HCT116 (cell line): ENCODE results near the gene RRAD. TPM values are rescaled to one million over a fixed set of nuclear protein-coding genes. Genes with fewer than 3 reads are reported as not detected.

ENCODE experiments used
- ATAC-seq: fragments of 200-7000 bp; cut with Tn5 transposase; 2 replicates; pipeline ENCODE4 v1.9.1; 2020; ENCODE audit warnings: mild to moderate bottlenecking, moderate library complexity
- BruUV-seq: library from RNA; stranded (reverse); fragments of 400-500 nt; replicated peaks from 2 replicates; lab custom pipeline; 2021; lab: Mats Ljungman, UMichigan
- CTCF ChIA-PET: fragments of 300-600 bp; sonication (Branson Sonifier 250); formaldehyde crosslinking; loops from one replicate; lab custom pipeline; 2021; ENCODE audit warnings: antibody characterized with exemption; lab: Charles Lee
- POLR2A ChIA-PET: fragments of 300-600, 350-600 bp; sonication (Branson Sonifier 250); formaldehyde crosslinking; loops from one replicate; lab custom pipeline; 2021; ENCODE audit warnings: antibody characterized with exemption; lab: Charles Lee
- RAD21 ChIA-PET, 2 experiments: fragments of 300-600 bp; sonication (Branson Sonifier 250); formaldehyde crosslinking; loops; one replicate each; lab custom pipeline; 2023; ENCODE audit warnings: low total read pairs in 2 of 2; ENCODE audit not compliant: uncharacterized antibody in 2 of 2, unreplicated experiment in 2 of 2, low non-redundant PET in 1 of 2; lab: Charles Lee
- DNase-seq: peaks from one replicate; pipeline ENCODE4 v3.0.0-alpha.2; 2010; ENCODE audit warnings: low read depth, low spot score
- H2AFZ ChIP-seq: fragments of 200-600 bp; shearing (Covaris generic), sonication (generic); 2 replicates; pipeline ENCODE4 v1.6.1; 2017; ENCODE audit warnings: low read depth, mixed run types, mixed read lengths, antibody characterized with exemption, low read length; ENCODE audit not compliant: poor library complexity, severe bottlenecking
- H3K27ac ChIP-seq: 2 replicates; pipeline ENCODE4 v1.5.1; 2012; ENCODE audit warnings: low read depth, low read length
- H3K27me3 ChIP-seq: fragments of 200-600 bp; sonication (generic); 2 replicates; pipeline ENCODE4 v1.6.1; 2016; ENCODE audit warnings: mixed run types, low read length, mixed read lengths; ENCODE audit not compliant: insufficient read depth
- H3K36me3 ChIP-seq, 2 experiments: fragments of 200-500 bp in 1 of 2; fragments of 200-600 bp in 1 of 2; sonication (Bioruptor generic) in 1 of 2; sonication (generic) in 1 of 2; 2 replicates each; pipeline versions ENCODE4 v1.5.1 to v1.6.1; 2014 to 2016; ENCODE audit warnings: low read length in 2 of 2, inconsistent platforms in 1 of 2, mixed read lengths in 1 of 2, mixed run types in 1 of 2; ENCODE audit not compliant: insufficient read depth in 2 of 2, control insufficient read depth in 1 of 2
- H3K4me1 ChIP-seq, 2 experiments: fragments of 200-600 bp in 1 of 2; sonication (generic) in 1 of 2; 2 replicates each; pipeline versions ENCODE4 v1.5.1 to v1.6.1; 2012 to 2017; ENCODE audit warnings: low read length in 2 of 2, inconsistent platforms in 1 of 2, mild to moderate bottlenecking in 1 of 2, mixed read lengths in 1 of 2, mixed run types in 1 of 2, moderate library complexity in 1 of 2; ENCODE audit not compliant: insufficient read depth in 2 of 2, control insufficient read depth in 1 of 2
- H3K4me2 ChIP-seq: fragments of 200-600 bp; sonication (generic); 2 replicates; pipeline ENCODE4 v1.6.1; 2017; ENCODE audit warnings: mixed run types, low read length, mixed read lengths
- H3K4me3 ChIP-seq, 2 experiments: fragments of 200-600 bp in 1 of 2; sonication (generic) in 1 of 2; replicated peaks in 1 of 2; 2 replicates each; pipeline ENCODE4 v1.5.1; 2011 to 2016; ENCODE audit warnings: low read length in 2 of 2, control low read depth in 1 of 2, low read depth in 1 of 2, mild to moderate bottlenecking in 1 of 2, mixed read lengths in 1 of 2, mixed run types in 1 of 2
- H3K79me2 ChIP-seq: fragments of 200-600 bp; sonication (generic); 2 replicates; pipeline ENCODE4 v1.6.1; 2017; ENCODE audit warnings: mild to moderate bottlenecking, mixed run types, low read length, moderate library complexity, mixed read lengths; ENCODE audit not compliant: insufficient read depth
- H3K9ac ChIP-seq: fragments of 200-600 bp; sonication (generic); 2 replicates; pipeline ENCODE4 v1.6.1; 2016; ENCODE audit warnings: low read length, mixed read lengths
- H3K9me2 ChIP-seq: fragments of 200-600 bp; sonication (generic), shearing (Covaris generic); 2 replicates; pipeline ENCODE4 v1.6.1; 2017; ENCODE audit warnings: mixed run types, mild to moderate bottlenecking, moderate library complexity; ENCODE audit not compliant: insufficient read depth
- H3K9me3 ChIP-seq, 2 experiments: fragments of 200-500 bp in 1 of 2; fragments of 200-600 bp in 1 of 2; sonication (Bioruptor generic) in 1 of 2; sonication (generic) in 1 of 2; 2 replicates each; pipeline ENCODE4 v1.6.1; 2014 to 2017; ENCODE audit warnings: low read length in 2 of 2, mixed read lengths in 2 of 2, inconsistent platforms in 1 of 2, low read depth in 1 of 2, mild to moderate bottlenecking in 1 of 2, mixed run types in 1 of 2, moderate library complexity in 1 of 2; ENCODE audit not compliant: control insufficient read depth in 1 of 2, insufficient read depth in 1 of 2
- H4K20me1 ChIP-seq: fragments of 200-600 bp; sonication (generic), shearing (Covaris generic); 2 replicates; pipeline ENCODE4 v1.6.1; 2017; ENCODE audit warnings: mixed run types, mild to moderate bottlenecking, moderate library complexity; ENCODE audit not compliant: insufficient read depth
- CEBPB ChIP-seq: IDR thresholded peaks from 2 replicates; pipeline ENCODE4 v1.6.1; 2012; ENCODE audit warnings: low read depth
- EZH2phosphoT487 ChIP-seq: fragments of 200-600 bp; IDR thresholded peaks from 2 replicates; pipeline ENCODE4 v1.6.1; 2018; ENCODE audit warnings: antibody characterized with exemption, borderline replicate concordance
- FOSL1 ChIP-seq: IDR thresholded peaks from 2 replicates; pipeline ENCODE4 v1.6.1; 2012; ENCODE audit warnings: low read depth
- POLR2A ChIP-seq: IDR thresholded peaks from 2 replicates; pipeline ENCODE4 v1.7.0; 2011; ENCODE audit warnings: borderline replicate concordance; ENCODE audit not compliant: insufficient read depth, insufficient read length; ENCODE audit errors: extremely low read depth
- RAD21 ChIP-seq: IDR thresholded peaks from 2 replicates; pipeline ENCODE4 v1.6.1; 2012; ENCODE audit warnings: low read depth, mild to moderate bottlenecking
- TCF7L2 ChIP-seq: IDR thresholded peaks from 2 replicates; pipeline ENCODE4 v1.7.0; 2011; ENCODE audit warnings: borderline replicate concordance, inconsistent platforms; ENCODE audit not compliant: insufficient read depth, insufficient read length; ENCODE audit errors: extremely low read depth
- ZBTB33 ChIP-seq: IDR thresholded peaks from 2 replicates; pipeline ENCODE4 v1.6.1; 2011; ENCODE audit warnings: mild to moderate bottlenecking, low read length, moderate library complexity; ENCODE audit not compliant: insufficient replicate concordance; ENCODE audit errors: extremely low read depth
- intact Hi-C: fragments of 100-400 bp; cut with micrococcal nuclease; formaldehyde crosslinking; loops from 2 replicates; pipeline ENCODE4 v1.10.0; 2022
- total RNA-seq: library from RNA; stranded (reverse); gene quantifications from one replicate; pipeline ENCODE4 v1.2.1, GENCODE V29; 2021; ENCODE audit not compliant: unreplicated experiment
- TF ChIP-seq, protein P1 (sequence below): IDR thresholded peaks from 2 replicates; pipeline ENCODE4 v1.6.1; 2012
- TF ChIP-seq, protein P2 (sequence below), 3 experiments: fragments of 200-600 bp in 1 of 3; sonication (generic) in 1 of 3; IDR thresholded peaks in 2 of 3; conservative IDR thresholded peaks in 1 of 3; 2 replicates each; pipeline ENCODE4 v1.5.1; 2012 to 2017; ENCODE audit warnings: low read depth in 2 of 3, low read length in 2 of 3, antibody characterized with exemption in 1 of 3, borderline replicate concordance in 1 of 3, control low read depth in 1 of 3, mild to moderate bottlenecking in 1 of 3, mixed read lengths in 1 of 3, mixed run types in 1 of 3, moderate library complexity in 1 of 3; ENCODE audit not compliant: insufficient read depth in 1 of 3

RRAD gene
- total RNA-seq, 1 experiment from 2014 or later = 2.2 TPM

GRCh38 chr16:66903544-66904427 lies 21.5 kb downstream of the RRAD start (continued):
- no peak for TF ChIP-seq RAD21
- TF ChIP-seq EZH2phosphoT487 = no peak
- TF ChIP-seq, protein P1, sequence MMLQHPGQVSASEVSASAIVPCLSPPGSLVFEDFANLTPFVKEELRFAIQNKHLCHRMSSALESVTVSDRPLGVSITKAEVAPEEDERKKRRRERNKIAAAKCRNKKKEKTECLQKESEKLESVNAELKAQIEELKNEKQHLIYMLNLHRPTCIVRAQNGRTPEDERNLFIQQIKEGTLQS = no peak
- TF ChIP-seq POLR2A = no peak
- TF ChIP-seq ZBTB33 = no peak
- TF ChIP-seq FOSL1 = no peak
- TF ChIP-seq TCF7L2 = no peak

DNA sequence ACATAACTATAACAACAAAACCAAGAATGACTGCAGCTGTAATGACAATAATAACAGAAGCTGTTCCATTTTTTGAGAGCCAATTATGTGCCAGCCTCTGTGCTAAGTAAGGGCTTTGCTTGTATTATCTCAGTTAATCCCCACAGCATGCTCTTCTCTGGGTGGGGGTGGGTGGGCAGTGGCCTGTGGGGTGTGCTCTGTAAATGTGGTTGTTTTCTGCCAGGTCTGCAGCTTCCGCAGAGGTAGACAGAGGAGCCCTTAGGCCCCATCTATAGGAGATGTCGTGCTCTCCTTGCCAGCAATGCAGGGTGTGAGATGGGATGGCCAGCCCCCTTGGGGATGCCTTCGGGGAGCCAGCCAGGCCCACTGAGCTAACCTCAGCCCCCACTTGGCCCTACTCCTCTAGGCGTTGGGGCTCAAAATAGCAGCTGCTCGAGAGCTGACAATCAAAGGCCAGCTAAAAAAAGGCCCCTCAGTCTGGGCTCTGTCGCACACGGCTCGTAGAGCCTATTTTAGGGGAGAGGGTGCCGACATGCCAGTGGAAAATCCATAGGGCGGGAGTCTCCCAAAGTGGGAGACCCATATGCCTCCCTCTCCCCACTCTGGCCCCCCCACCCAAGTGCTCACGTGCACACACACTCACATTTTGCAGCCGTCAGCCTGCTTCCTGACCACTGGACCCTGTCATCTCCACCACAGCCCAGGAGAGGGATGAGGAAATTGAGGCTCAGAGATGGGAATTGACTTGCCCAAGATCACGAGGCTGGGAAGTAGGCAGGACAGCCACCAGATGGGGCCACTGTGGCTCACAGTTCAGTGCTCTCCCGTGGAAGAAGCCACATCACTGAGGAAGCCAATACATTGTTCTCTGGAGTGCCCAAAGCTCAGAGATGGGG lies 22.4 kb downstream of the RRAD start:
- CTCF ChIA-PET = interaction anchor here (1.3 to 1.5 kb wide), 2 partner anchors 8 to 26 kb away, joined by 3 read pairs; no protein-coding TSS in a partner anchor
- H3K36me3 ChIP-seq = no peaks in the 10 kb centered on the region
- no peaks in the 10 kb centered on the region for H3K9me3 ChIP-seq
- no TSS peak for BruUV-seq
- no peak overlapping the region for H3K27ac ChIP-seq
- POLR2A ChIA-PET = interaction anchor here (0.5 kb wide), 1 partner anchor 275 kb away, joined by 5 read pairs; no protein-coding TSS in a partner anchor
- TF ChIP-seq CEBPB = no peak
- TF ChIP-seq, protein P2, sequence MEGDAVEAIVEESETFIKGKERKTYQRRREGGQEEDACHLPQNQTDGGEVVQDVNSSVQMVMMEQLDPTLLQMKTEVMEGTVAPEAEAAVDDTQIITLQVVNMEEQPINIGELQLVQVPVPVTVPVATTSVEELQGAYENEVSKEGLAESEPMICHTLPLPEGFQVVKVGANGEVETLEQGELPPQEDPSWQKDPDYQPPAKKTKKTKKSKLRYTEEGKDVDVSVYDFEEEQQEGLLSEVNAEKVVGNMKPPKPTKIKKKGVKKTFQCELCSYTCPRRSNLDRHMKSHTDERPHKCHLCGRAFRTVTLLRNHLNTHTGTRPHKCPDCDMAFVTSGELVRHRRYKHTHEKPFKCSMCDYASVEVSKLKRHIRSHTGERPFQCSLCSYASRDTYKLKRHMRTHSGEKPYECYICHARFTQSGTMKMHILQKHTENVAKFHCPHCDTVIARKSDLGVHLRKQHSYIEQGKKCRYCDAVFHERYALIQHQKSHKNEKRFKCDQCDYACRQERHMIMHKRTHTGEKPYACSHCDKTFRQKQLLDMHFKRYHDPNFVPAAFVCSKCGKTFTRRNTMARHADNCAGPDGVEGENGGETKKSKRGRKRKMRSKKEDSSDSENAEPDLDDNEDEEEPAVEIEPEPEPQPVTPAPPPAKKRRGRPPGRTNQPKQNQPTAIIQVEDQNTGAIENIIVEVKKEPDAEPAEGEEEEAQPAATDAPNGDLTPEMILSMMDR (IDR thresholded peaks at IDR 0.05 in 2 of 3, conservative IDR thresholded peaks at IDR 0.05 in 1 of 3; ENCODE audit: borderline replicate concordance in 1 of 3, insufficient read depth in 1 of 3, low read depth in 2 of 3, low read length in 2 of 3) = 0 out of 6 replicates have a peak, but pooled peaks of 1 of the 3 experiments have one; percentile 1
- TF ChIP-seq, all 23 proteins: peak for 1
- intact Hi-C loops = no loop called here
- ATAC-seq (peak; percentile 48), DNase-seq (no peak)
- H3K79me2 ChIP-seq = no peaks in the 10 kb centered on the region
- no peak overlapping the region for H3K4me3 ChIP-seq
- no peaks in the 10 kb centered on the region for H3K27me3 ChIP-seq
- RAD21 ChIA-PET = no interaction called here
- H3K4me1 ChIP-seq = peaks cover 17% of the 10 kb centered on the region in 2 experiments
- H3K9me2 ChIP-seq = no peaks in the 10 kb centered on the region
- H3K9ac ChIP-seq = no peak overlapping the region
- no peak overlapping the region for H2AFZ ChIP-seq
- no peak overlapping the region for H3K4me2 ChIP-seq
- no peaks in the 10 kb centered on the region for H4K20me1 ChIP-seq
